H1 (cell line): Measurements from ENCODE around the gene SLC47A2. TPM values are rescaled to one million over a fixed set of nuclear protein-coding genes. Genes with fewer than 3 reads are reported as not detected.

ENCODE experiments used
- CTCF ChIA-PET: fragments of 300-600 bp; sonication (Branson Sonifier 250); formaldehyde crosslinking; loops from one replicate; lab custom pipeline; 2021; ENCODE audit not compliant: partially characterized antibody; lab: Charles Lee
- POLR2A ChIA-PET: fragments of 300-600 bp; sonication (Branson Sonifier 250); formaldehyde crosslinking; loops from one replicate; lab custom pipeline; 2021; ENCODE audit warnings: inconsistent platforms; ENCODE audit not compliant: partially characterized antibody; lab: Charles Lee
- DNase-seq, 2 experiments: peaks; one replicate each; pipeline versions ENCODE4 v3.0.0 to v3.0.0-alpha.2; 2010 to 2022; ENCODE audit warnings: low spot score in 2 of 2, low read depth in 1 of 2, mixed read lengths in 1 of 2
- FAIRE-seq: peaks from 2 replicates; lab custom pipeline; 2011; peaks lifted over from hg19 to GRCh38; lab: Jason Lieb, UNC
- H2AFZ ChIP-seq: 2 replicates; pipeline ENCODE4 v1.8.1; 2012; ENCODE audit warnings: low read length, inconsistent platforms
- H2AK5ac ChIP-seq: 2 replicates; pipeline ENCODE4 v1.6.1; 2013; ENCODE audit warnings: low read depth, low read length
- H2BK120ac ChIP-seq: replicated peaks from 2 replicates; pipeline ENCODE3; 2013; ENCODE audit warnings: low read depth, low read length, inconsistent platforms
- H2BK12ac ChIP-seq: 2 replicates; pipeline ENCODE4 v1.6.1; 2013; ENCODE audit warnings: low read depth, low read length
- H2BK15ac ChIP-seq: 2 replicates; pipeline ENCODE4 v1.6.1; 2013; ENCODE audit warnings: low read length
- H2BK20ac ChIP-seq: 2 replicates; pipeline ENCODE4 v1.6.1; 2013; ENCODE audit warnings: low read length
- H2BK5ac ChIP-seq: 2 replicates; pipeline ENCODE4 v1.6.1; 2013; ENCODE audit warnings: low read depth, low read length
- H3K14ac ChIP-seq: 2 replicates; pipeline ENCODE4 v1.6.1; 2013; ENCODE audit warnings: inconsistent platforms; ENCODE audit not compliant: insufficient read length
- H3K18ac ChIP-seq: 2 replicates; pipeline ENCODE4 v1.6.1; 2013; ENCODE audit warnings: low read length; ENCODE audit errors: extremely low read depth
- H3K23ac ChIP-seq: 2 replicates; pipeline ENCODE4 v1.6.1; 2013; ENCODE audit warnings: inconsistent platforms; ENCODE audit not compliant: insufficient read length
- H3K23me2 ChIP-seq: 2 replicates; pipeline ENCODE4 v1.6.1; 2013; ENCODE audit warnings: low read depth, low read length
- H3K27ac ChIP-seq: 2 replicates; pipeline ENCODE4 v1.6.1; 2011; ENCODE audit warnings: low read depth, low read length, inconsistent platforms
- H3K27me3 ChIP-seq, 4 experiments: replicated peaks in 1 of 4; 1 replicate in 1 of 4; 2 replicates in 3 of 4; pipeline versions ENCODE4 v1.6.1 to v1.8.1; 2011 to 2013; ENCODE audit warnings: low read length in 3 of 4, mild to moderate bottlenecking in 3 of 4, inconsistent platforms in 2 of 4, mixed read lengths in 2 of 4, moderate library complexity in 1 of 4; ENCODE audit not compliant: control insufficient read depth in 3 of 4, insufficient read depth in 3 of 4; ENCODE audit errors: extremely low read depth in 1 of 4
- H3K36me3 ChIP-seq, 4 experiments: 2 replicates each; pipeline versions ENCODE4 v1.6.1 to v1.8.1; 2011 to 2013; ENCODE audit warnings: mild to moderate bottlenecking in 4 of 4, low read length in 3 of 4, moderate library complexity in 2 of 4, control low read depth in 1 of 4, inconsistent platforms in 1 of 4; ENCODE audit not compliant: insufficient read depth in 4 of 4, control insufficient read depth in 2 of 4
- H3K4ac ChIP-seq: replicated peaks from 2 replicates; pipeline ENCODE3; 2013; ENCODE audit warnings: low read length, low read depth, mixed read lengths, inconsistent platforms; ENCODE audit not compliant: insufficient read length
- H3K4me1 ChIP-seq, 4 experiments: replicated peaks in 1 of 4; 1 replicate in 1 of 4; 2 replicates in 3 of 4; pipeline versions ENCODE4 v1.6.1 to v1.8.1; 2011 to 2013; ENCODE audit warnings: low read length in 3 of 4, inconsistent platforms in 2 of 4, mixed read lengths in 1 of 4; ENCODE audit not compliant: insufficient read depth in 4 of 4, control insufficient read depth in 3 of 4
- H3K4me2 ChIP-seq, 2 experiments: 2 replicates each; pipeline versions ENCODE4 v1.6.1 to v1.8.1; 2011 to 2013; ENCODE audit warnings: low read depth in 2 of 2, low read length in 2 of 2, control low read depth in 1 of 2, inconsistent platforms in 1 of 2, mild to moderate bottlenecking in 1 of 2; ENCODE audit not compliant: insufficient read depth in 1 of 2
- H3K4me3 ChIP-seq, 4 experiments: fragments of 200-600, 300-600 bp in 1 of 4; sonication (generic), shearing (Covaris generic), sonication (Bioruptor Twin) in 1 of 4; 2 replicates each; pipeline versions ENCODE4 v1.5.1 to v1.8.1; 2011 to 2016; ENCODE audit warnings: low read length in 4 of 4, low read depth in 3 of 4, control low read depth in 2 of 4, inconsistent platforms in 2 of 4, mild to moderate bottlenecking in 2 of 4, mixed read lengths in 1 of 4, moderate library complexity in 1 of 4; ENCODE audit not compliant: insufficient read depth in 2 of 4; ENCODE audit errors: extremely low read depth in 1 of 4
- H3K56ac ChIP-seq: replicated peaks from 2 replicates; pipeline ENCODE3; 2013; ENCODE audit warnings: low read depth, mild to moderate bottlenecking, mixed read lengths, low read length, inconsistent platforms; ENCODE audit not compliant: insufficient read length
- H3K79me1 ChIP-seq: 2 replicates; pipeline ENCODE4 v1.6.1; 2013; ENCODE audit warnings: low read depth, low read length, control low read depth
- H3K79me2 ChIP-seq, 2 experiments: 2 replicates each; pipeline versions ENCODE4 v1.6.1 to v1.8.1; 2012 to 2013; ENCODE audit warnings: low read length in 2 of 2, mild to moderate bottlenecking in 2 of 2, inconsistent platforms in 1 of 2; ENCODE audit not compliant: insufficient read depth in 2 of 2, control insufficient read depth in 1 of 2
- H3K9ac ChIP-seq, 4 experiments: replicated peaks in 1 of 4; 1 replicate in 1 of 4; 2 replicates in 3 of 4; pipeline versions ENCODE4 v1.6.1 to v1.8.1; 2011 to 2013; ENCODE audit warnings: low read depth in 3 of 4, low read length in 3 of 4, control low read depth in 2 of 4, mild to moderate bottlenecking in 2 of 4, moderate library complexity in 2 of 4, inconsistent platforms in 1 of 4; ENCODE audit errors: extremely low read depth in 1 of 4
- H3K9me3 ChIP-seq, 2 experiments: 2 replicates each; pipeline versions ENCODE4 v1.6.1 to v1.8.1; 2012 to 2013; ENCODE audit warnings: mild to moderate bottlenecking in 2 of 2, moderate library complexity in 2 of 2, control low read depth in 1 of 2, inconsistent platforms in 1 of 2, low read depth in 1 of 2, low read length in 1 of 2, mixed read lengths in 1 of 2; ENCODE audit not compliant: insufficient read depth in 2 of 2
- H4K20me1 ChIP-seq, 2 experiments: replicated peaks in 1 of 2; 2 replicates each; pipeline versions ENCODE3 to v1.8.1; 2011 to 2013; ENCODE audit warnings: inconsistent platforms in 2 of 2, low read length in 2 of 2, mild to moderate bottlenecking in 1 of 2; ENCODE audit not compliant: insufficient read depth in 2 of 2, control insufficient read depth in 1 of 2
- H4K5ac ChIP-seq: 2 replicates; pipeline ENCODE4 v1.6.1; 2013; ENCODE audit warnings: low read length, low read depth, mixed read lengths, inconsistent platforms; ENCODE audit not compliant: insufficient read length
- H4K8ac ChIP-seq: 2 replicates; pipeline ENCODE4 v1.8.0; 2013; ENCODE audit warnings: mild to moderate bottlenecking, moderate library complexity, low read length, inconsistent platforms; ENCODE audit not compliant: insufficient read depth; ENCODE audit errors: extremely low read depth
- H4K91ac ChIP-seq: replicated peaks from 2 replicates; pipeline ENCODE3; 2013; ENCODE audit warnings: low read length, mixed read lengths, inconsistent platforms; ENCODE audit not compliant: insufficient read length
- CBX8 ChIP-seq: fragments of 300-800, 300-1000 bp; sonication (generic); IDR thresholded peaks from 2 replicates; pipeline ENCODE4 v1.7.1; 2016; ENCODE audit warnings: low read depth, low read length, borderline replicate concordance
- CEBPB ChIP-seq: IDR thresholded peaks from 2 replicates; pipeline ENCODE4 v1.6.1; 2012; ENCODE audit warnings: low read depth, low read length
- FOSL1 ChIP-seq: IDR thresholded peaks from 2 replicates; pipeline ENCODE4 v1.6.1; 2011; ENCODE audit warnings: mild to moderate bottlenecking, low read depth, low read length, moderate library complexity; ENCODE audit not compliant: insufficient read depth
- GTF2F1 ChIP-seq: IDR thresholded peaks from 2 replicates; pipeline ENCODE4 v1.6.1; 2012; ENCODE audit warnings: low read depth, low read length, improper control_type of control experiment, borderline replicate concordance
- JUN ChIP-seq: IDR thresholded peaks from 2 replicates; pipeline ENCODE4 v1.6.1; 2011; ENCODE audit warnings: low read depth, mild to moderate bottlenecking, improper control_type of control experiment, low read length
- MAFK ChIP-seq: IDR thresholded peaks from 2 replicates; pipeline ENCODE4 v1.6.1; 2012; ENCODE audit warnings: low read depth, mild to moderate bottlenecking, improper control_type of control experiment, low read length
- RBBP5 ChIP-seq: IDR thresholded peaks from 2 replicates; pipeline ENCODE4 v1.7.1; 2012; ENCODE audit warnings: low read depth, mild to moderate bottlenecking, inconsistent platforms, low read length, moderate library complexity, borderline replicate concordance
- SRF ChIP-seq: IDR thresholded peaks from 2 replicates; pipeline ENCODE4 v1.6.1; 2011; ENCODE audit warnings: mild to moderate bottlenecking, low read depth, low read length, moderate library complexity
- TAF7 ChIP-seq: optimal IDR thresholded peaks from 2 replicates; pipeline ENCODE3; 2011; ENCODE audit warnings: low read depth, mild to moderate bottlenecking, inconsistent platforms, low read length, moderate library complexity, borderline replicate concordance
- TBP ChIP-seq: IDR thresholded peaks from 2 replicates; pipeline ENCODE4 v1.6.1; 2011; ENCODE audit warnings: low read depth, low read length, improper control_type of control experiment
- TCF12 ChIP-seq: IDR thresholded peaks from 2 replicates; pipeline ENCODE4 v1.6.1; 2011; ENCODE audit warnings: low read depth, mild to moderate bottlenecking, low read length
- YY1 ChIP-seq: IDR thresholded peaks from 2 replicates; pipeline ENCODE4 v1.6.1; 2011; ENCODE audit warnings: low read depth, mild to moderate bottlenecking, low read length
- ZNF274 ChIP-seq: IDR thresholded peaks from 2 replicates; pipeline ENCODE4 v1.7.0; 2012; ENCODE audit warnings: low read length, borderline replicate concordance; ENCODE audit errors: extremely low read depth
- WGBS, 2 experiments: shearing (Covaris generic) in 1 of 2; methylation state at CpG; one replicate each; pipeline versions ENCODE4 v1.1.6 to v1.1.7; 2013 to 2015; ENCODE audit warnings: low lambda C conversion rate in 2 of 2, mixed read lengths in 2 of 2, inconsistent platforms in 1 of 2, low coverage in 1 of 2, missing lambda C conversion rate in 1 of 2; ENCODE audit not compliant: insufficient replicate concordance in 2 of 2, insufficient coverage in 1 of 2, insufficient read length in 1 of 2; ENCODE audit errors: extremely low coverage in 1 of 2, missing lambda C conversion rate in 1 of 2; 5-methylcytosine and 5-hydroxymethylcytosine counted together
- polyA plus RNA-seq, 7 experiments: library from polyadenylated mRNA; depleted of rRNA in 3 of 7; stranded (reverse) in 5 of 7; unstranded in 2 of 7; fragments of >200 nt in 5 of 7; fragments of 200-250 nt in 2 of 7; gene quantifications; 1 replicate in 5 of 7; 2 replicates in 1 of 7; 4 replicates in 1 of 7; pipeline versions ENCODE4 v1.2.1 to v1.2.3, GENCODE V29; 2011 to 2013; ENCODE audit warnings: missing spikeins in 2 of 7, mixed read lengths in 2 of 7
- total RNA-seq: library from RNA; stranded (reverse); fragmentation: NEBNext Ultra II Directional; extraction: Animal tissue kit (Norgen Biotek cat#: 25700); gene quantifications from 2 replicates; pipeline ENCODE4 v1.2.1, GENCODE V29; 2021
- TF ChIP-seq, protein P1 (sequence below): IDR thresholded peaks from 2 replicates; pipeline ENCODE4 v1.6.1; 2011; ENCODE audit warnings: low read depth, mild to moderate bottlenecking, low read length; ENCODE audit not compliant: insufficient read depth

SLC47A2 gene
- total and polyA plus RNA-seq, 2 of the 8 experiments (the other 6 are each of a cell fraction or from before 2014, with no cell fraction given): not detected

GRCh38 chr17:19670908-19671307, 45.5 kb downstream of the SLC47A2 start:
- Histone ChIP-seq H4K20me1 (peaks cover 0 to 2% of the 10 kb centered on the region in 2 experiments), H3K18ac (no peak overlapping the region), H3K27ac (no peak overlapping the region), H3K36me3 (peaks cover 0 to 29% (median 14%) of the 10 kb centered on the region in 4 experiments; a peak in 7 of 8 replicates), H4K91ac (no peak overlapping the region), H3K9me3 (peaks cover 0 to 9% of the 10 kb centered on the region in 2 experiments; a peak in 2 of 4 replicates), H4K8ac (no peak overlapping the region; the same call in 1 of the 2 replicates), H3K4ac (no peak overlapping the region), H2AK5ac (no peak overlapping the region), H2BK15ac (no peak overlapping the region), H3K9ac (no peak overlapping the region), H3K23ac (no peak overlapping the region), H3K79me1 (no peaks in the 10 kb centered on the region; the same call in 1 of the 2 replicates), H2BK120ac (no peak overlapping the region), H3K4me1 (no peaks in the 10 kb centered on the region), H2BK20ac (no peak overlapping the region), H3K4me3 (no peak overlapping the region), H3K23me2 (no peaks in the 10 kb centered on the region), H3K27me3 (no peaks in the 10 kb centered on the region), H3K14ac (no peak overlapping the region), H3K79me2 (no peaks in the 10 kb centered on the region), H4K5ac (no peak overlapping the region), H2AFZ (no peak overlapping the region), H2BK12ac (no peak overlapping the region), H3K56ac (no peak overlapping the region), H2BK5ac (no peak overlapping the region), H3K4me2 (no peak overlapping the region)
- no peak for TF ChIP-seq TAF7
- TF ChIP-seq SRF: no peak
- no peak for TF ChIP-seq ZNF274
- no peak for TF ChIP-seq TBP
- no peak for TF ChIP-seq FOSL1
- TF ChIP-seq, protein P1, sequence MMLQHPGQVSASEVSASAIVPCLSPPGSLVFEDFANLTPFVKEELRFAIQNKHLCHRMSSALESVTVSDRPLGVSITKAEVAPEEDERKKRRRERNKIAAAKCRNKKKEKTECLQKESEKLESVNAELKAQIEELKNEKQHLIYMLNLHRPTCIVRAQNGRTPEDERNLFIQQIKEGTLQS: no peak
- TF ChIP-seq MAFK: no peak
- no peak for TF ChIP-seq TCF12
- no peak for TF ChIP-seq CBX8
- no peak for TF ChIP-seq RBBP5
- no peak for TF ChIP-seq GTF2F1
- no peak for TF ChIP-seq YY1
- TF ChIP-seq JUN: no peak
- no peak for TF ChIP-seq CEBPB
- WGBS, 2 experiments: 96% methylated on average over 2 of the region's 2 CpGs; no CpG with 5 or more reads in 1 of the 2 experiments
- CTCF ChIA-PET: interaction anchor here (1.1 to 1.4 kb wide), 3 partner anchors 57 to 125 kb away, joined by 3 to 4 read pairs (median 4); no protein-coding TSS in a partner anchor
- DNase-seq (no peak), FAIRE-seq (no peak)
- POLR2A ChIA-PET: interaction anchor here (0.6 to 1.0 kb wide), 3 partner anchors 11 to 283 kb away, joined by 3 read pairs; no protein-coding TSS in a partner anchor
